ENCODE results near the gene MTMR8. TPM values are rescaled to one million over a fixed set of nuclear protein-coding genes. Genes with fewer than 3 reads are reported as not detected.

Gene MTMR8
- total and polyA plus RNA-seq, 9 of the 15 experiments (the other 6 are each of a cell fraction or from before 2014, with no cell fraction given): 1.8 to 5.5 (median 3.0) TPM

GRCh38 chrX:64394874-64395567 lies at the start of gene MTMR8 (continued):
- TF ChIP-seq, protein P1, sequence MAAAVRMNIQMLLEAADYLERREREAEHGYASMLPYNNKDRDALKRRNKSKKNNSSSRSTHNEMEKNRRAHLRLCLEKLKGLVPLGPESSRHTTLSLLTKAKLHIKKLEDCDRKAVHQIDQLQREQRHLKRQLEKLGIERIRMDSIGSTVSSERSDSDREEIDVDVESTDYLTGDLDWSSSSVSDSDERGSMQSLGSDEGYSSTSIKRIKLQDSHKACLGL (CRISPR knock-in tag; IDR thresholded peaks at IDR 0.05; ENCODE audit: borderline replicate concordance, poor library complexity, severe bottlenecking): no peak
- TF ChIP-seq NRF1 (conservative IDR thresholded peaks at IDR 0.05 in 1 of 2, IDR thresholded peaks at IDR 0.05 in 1 of 2): no peak
- no peak for TF ChIP-seq FOXA1 (IDR thresholded peaks at IDR 0.05; ENCODE audit: borderline replicate concordance)
- TF ChIP-seq SAFB (IDR thresholded peaks at IDR 0.05; ENCODE audit: borderline replicate concordance, low read depth, low read length): no peak
- TF ChIP-seq PPARD (CRISPR knock-in tag; IDR thresholded peaks at IDR 0.05): no peak
- no peak for TF ChIP-seq ZNF766 (CRISPR knock-in tag; conservative IDR thresholded peaks at IDR 0.05)
- no peak for TF ChIP-seq KDM5B (IDR thresholded peaks at IDR 0.05; ENCODE audit: insufficient replicate concordance, low read depth, low read length)
- TF ChIP-seq ZNF232 (CRISPR knock-in tag; IDR thresholded peaks at IDR 0.05): no peak
- TF ChIP-seq SLC30A9 (CRISPR knock-in tag; IDR thresholded peaks at IDR 0.05): no peak
- TF ChIP-seq ZNF347 (CRISPR knock-in tag; IDR thresholded peaks at IDR 0.05; ENCODE audit: low read depth): no peak
- no peak for TF ChIP-seq ARID2 (IDR thresholded peaks at IDR 0.05)
- TF ChIP-seq PYGO2 (tag; IDR thresholded peaks at IDR 0.05): no peak
- TF ChIP-seq MECOM (CRISPR knock-in tag; IDR thresholded peaks at IDR 0.05): no peak
- peak; percentile 39; the same call in 1 of the 2 replicates for TF ChIP-seq MGA (IDR thresholded peaks at IDR 0.05)
- TF ChIP-seq, protein P2, sequence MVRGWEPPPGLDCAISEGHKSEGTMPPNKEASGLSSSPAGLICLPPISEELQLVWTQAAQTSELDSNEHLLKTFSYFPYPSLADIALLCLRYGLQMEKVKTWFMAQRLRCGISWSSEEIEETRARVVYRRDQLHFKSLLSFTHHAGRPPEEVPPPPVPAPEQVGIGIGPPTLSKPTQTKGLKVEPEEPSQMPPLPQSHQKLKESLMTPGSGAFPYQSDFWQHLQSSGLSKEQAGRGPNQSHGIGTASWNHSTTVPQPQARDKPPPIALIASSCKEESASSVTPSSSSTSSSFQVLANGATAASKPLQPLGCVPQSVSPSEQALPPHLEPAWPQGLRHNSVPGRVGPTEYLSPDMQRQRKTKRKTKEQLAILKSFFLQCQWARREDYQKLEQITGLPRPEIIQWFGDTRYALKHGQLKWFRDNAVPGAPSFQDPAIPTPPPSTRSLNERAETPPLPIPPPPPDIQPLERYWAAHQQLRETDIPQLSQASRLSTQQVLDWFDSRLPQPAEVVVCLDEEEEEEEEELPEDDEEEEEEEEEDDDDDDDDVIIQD (CRISPR knock-in tag; IDR thresholded peaks at IDR 0.05): no peak

Measured in K562 (cell line).